Stimulated activated CD4-positive, alpha-beta T cell treated with anti-CD3 and anti-CD28 coated beads, Interleukin-15, amount 100 ng/mL, for 1 hour (primary cell): ENCODE measurements around the gene GRK5.
"Not testable (repeated sequence)": the region's sequence is repeated elsewhere in the genome, so short reads cannot be mapped to it uniquely, and the experiment has no call there.

Source experiments
- DNase-seq, 2 donors: peaks; one replicate each; pipeline ENCODE4 v3.0.0-alpha.2; 2020; ENCODE audit warnings: low read depth in 1 of 2, low spot score in 1 of 2

GRK5 gene

DNA sequence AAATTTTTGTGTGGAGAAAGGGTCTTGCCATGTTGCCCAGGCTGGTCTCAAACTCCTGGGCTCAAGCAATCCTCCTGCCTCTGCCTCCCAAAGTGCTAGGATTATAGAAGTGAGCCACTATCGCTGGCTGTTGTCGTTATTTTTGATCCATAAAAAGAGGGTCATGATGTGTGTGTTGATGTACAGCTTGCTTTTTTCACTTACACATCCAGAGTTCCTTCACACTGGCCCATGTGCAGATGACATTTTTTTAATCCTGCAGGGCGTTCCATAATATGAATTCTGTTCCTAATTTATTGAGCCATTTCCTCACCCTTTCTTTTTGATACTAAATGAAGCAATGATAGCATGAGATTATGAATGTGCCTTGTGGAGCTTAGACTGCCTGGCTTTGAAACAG, 40.8 kb downstream of the GRK5 start:
- no peak for DNase-seq

DNA sequence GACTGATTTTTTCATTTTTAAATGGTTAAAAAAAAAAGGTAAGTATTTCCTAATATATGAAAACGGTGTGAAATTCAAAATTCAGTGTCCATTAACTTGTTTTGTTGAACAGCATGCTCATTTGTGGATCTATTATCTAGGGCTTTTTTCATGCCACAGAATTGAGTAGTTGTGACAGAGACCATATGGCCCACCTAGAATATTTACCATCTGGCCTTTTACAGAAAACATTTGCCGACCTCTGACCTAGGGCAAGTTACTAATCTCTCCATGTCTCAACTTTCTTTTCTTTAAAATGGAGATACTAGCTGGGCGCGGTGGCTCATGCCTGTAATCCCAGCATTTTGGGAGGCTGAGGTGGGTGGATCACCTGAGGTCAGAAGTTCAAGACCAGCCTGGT, 41.3 kb downstream of the GRK5 start:
- no peak for DNase-seq

DNA sequence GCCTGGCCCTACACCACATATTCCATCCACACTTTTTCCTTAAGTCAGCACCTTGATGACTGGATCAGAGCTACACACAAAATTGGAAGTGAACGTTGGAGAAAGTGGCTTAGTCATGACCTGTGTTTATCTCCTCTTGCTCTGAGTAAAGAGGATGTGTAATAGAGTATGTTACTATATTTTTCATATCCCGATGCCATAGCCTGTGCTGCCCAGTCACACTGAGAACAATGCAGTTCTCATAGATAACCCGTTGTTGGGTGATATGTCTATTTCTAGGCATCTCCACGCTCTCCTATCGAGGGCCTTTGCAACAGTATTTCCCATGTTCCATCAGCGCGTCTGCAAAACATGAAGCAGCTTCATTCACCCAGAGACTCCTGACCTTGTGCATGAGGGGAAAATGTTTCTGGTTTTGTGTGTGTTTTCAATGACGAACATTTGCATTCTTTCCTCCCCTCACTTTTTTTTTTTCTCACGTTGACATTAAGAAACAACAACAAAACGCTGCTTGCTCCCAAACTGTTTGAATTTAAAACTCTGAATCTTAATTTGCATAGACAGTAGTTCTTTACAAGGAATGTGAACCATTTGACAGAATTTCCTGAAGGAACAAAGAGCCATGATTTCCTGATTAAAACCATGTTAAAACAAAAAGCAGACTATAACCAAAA, 43.4 kb downstream of the GRK5 start:
- no peak for DNase-seq

DNA sequence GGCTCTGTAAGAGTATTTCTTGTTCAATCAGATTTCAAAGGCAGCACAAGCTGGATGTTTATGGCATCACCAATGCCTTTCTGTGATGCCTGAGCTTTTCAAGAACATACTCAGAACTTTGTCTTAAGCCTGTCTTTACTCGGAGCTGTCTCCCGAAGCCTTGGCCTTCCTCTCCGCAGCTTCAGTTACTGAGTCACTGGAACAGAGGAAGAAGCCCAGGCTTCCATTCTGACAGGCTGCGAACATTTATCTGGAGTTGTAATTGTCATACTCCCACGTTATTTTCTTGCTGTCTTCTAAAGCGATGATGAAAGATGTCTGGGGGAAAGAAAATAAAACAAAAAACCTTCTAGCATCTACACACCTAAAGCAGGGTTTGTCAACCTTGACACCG, 43.9 kb downstream of the GRK5 start:
- DNase-seq, result no peak

DNA sequence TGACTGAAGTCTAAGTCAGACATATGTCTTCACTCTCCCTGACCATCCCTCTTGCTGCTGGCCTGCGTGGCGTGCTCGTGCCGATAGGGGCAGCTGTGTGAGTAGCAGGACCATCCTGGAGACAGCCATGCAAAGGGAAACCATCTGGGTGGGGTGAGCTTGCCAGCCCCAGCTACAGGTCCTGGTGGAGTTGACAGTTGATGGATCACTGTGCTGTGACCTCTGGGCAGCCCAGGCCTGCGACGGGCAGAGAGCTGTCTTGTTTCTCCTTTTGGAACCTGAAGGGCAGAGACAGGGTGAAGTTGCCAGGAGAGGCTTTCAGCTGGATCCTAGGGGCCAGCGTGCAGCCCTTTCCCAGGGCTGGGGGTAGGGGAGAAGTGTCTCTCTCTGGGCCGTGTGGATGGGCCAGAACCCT, 44.7 kb downstream of the GRK5 start:
- no peak for DNase-seq

DNA sequence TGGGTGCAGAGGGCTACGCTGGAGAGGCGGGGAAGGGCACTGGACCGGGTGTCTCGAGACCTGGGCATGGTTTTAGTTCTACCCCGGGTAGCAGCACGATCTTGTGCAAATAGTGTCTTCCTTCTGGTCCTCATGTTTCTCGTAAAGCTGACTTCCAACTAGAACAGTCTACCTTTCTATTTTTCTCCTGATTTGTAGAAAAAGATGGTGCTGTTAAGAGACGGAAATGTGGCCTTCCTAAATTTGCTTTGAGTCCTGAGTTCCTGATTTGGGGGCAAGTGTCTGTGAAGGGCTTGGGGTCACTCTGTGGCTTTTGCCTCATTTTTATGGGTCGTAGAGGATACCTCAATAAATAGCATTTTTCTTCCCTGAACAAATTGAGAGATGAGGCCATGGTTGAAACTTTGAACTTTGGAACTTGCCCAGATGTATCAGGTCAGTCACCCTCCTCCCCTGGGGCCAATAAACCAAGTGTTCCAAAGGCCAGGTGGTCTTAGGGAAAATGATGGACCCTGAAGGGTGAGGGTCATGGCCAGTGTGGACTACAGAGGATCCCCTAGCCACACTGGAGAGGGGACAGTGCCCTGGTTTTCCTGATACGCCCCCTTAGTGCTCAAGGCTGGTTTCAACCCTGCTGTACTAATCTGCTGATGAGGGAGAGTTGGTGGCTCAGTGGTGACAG, 45.2 kb downstream of the GRK5 start:
- DNase-seq, result no peak

DNA sequence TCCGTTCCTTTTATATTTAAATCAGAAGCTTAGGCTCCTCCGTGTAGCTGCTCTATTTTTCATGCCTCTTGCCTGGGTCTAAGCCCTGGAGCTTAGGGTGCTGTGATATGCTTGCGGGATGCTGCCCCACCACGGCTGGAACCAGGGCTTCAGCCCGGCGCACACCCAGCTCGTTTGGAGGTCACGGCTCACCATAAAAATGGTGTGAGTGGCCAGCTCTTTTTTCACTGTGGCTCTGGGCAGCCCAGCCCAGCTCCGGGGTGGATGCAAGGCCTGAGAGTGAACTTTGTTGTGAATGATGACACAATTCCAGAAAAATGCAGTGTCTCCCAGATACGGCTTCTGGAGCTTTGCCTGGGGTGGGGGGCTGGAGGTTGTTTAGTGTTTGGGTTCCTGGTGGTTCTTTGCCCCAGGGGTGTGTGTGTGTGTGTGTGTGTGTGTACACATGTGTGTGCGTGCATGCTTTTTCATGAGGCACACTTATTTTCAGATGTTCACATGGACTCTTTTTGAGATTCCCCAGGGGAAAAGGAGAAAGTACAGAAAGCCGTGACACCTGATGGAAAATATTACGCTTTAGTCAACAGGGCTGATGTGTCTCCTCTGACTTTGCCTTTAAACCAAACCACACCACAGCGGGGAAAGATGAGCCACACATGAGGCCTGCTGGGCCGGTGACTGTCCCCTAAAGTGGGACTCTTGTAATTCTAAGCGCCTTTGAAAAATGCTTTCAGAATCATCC, 46.2 kb downstream of the GRK5 start:
- DNase-seq, result no peak

DNA sequence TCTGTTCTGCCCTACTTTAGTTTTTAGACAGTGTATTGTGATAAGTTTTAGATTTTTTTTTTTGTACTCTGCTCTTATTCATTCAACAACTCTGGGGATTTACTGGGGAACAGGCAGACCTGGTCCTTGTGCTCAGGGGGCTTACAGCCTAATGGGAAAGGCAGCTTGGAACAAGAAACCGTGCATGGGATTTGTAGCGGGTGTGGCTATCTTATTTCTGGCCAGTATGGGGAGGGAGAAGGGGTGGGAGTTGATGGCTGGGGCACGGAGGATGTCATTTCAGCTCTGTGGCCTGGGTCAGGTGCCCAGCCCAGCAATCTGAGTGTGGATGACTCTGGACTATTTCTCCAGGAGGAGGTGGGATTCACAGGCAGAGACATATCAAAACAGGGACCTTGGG, 47.0 kb downstream of the GRK5 start:
- DNase-seq, result no peak

DNA sequence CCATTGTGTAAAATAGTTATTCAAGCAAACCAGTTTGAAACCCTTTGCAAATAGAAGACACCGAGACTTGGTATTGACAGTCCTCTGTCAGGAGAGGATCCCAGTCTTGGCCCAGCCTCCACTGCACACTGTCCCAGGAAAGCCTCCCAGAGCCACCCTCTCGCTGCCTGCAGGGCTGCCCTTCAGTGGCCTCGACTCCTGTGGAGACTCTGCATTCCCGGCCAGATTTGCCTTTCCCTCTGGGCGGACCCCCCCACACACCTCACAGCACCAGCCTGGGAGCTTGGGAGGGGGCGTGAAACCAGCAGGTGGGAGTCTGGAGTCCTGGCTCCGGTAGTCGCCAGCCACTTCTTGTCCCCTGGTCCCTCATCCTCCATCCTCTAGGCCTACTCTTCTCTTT, 48.7 kb downstream of the GRK5 start:
- DNase-seq, result no peak

DNA sequence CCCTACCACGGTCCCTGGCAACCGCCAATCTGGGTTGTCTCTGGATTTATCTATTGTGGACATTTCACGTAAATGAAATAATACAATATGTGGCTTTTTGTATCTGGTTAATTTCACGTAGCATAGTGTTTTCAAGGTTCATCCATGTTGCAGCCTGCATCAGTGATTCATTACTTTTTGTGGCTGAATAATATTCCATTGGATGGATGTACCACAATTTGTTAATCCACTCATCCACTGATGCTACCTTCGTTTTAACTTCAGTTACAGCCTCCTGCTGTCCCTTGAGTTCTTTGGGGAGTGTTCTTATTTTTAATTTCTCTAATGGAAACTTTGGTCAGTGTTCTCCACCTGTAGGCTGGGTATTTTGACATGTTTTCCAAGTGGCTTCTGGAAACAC, 49.5 kb downstream of the GRK5 start:
- DNase-seq, result no peak

DNA sequence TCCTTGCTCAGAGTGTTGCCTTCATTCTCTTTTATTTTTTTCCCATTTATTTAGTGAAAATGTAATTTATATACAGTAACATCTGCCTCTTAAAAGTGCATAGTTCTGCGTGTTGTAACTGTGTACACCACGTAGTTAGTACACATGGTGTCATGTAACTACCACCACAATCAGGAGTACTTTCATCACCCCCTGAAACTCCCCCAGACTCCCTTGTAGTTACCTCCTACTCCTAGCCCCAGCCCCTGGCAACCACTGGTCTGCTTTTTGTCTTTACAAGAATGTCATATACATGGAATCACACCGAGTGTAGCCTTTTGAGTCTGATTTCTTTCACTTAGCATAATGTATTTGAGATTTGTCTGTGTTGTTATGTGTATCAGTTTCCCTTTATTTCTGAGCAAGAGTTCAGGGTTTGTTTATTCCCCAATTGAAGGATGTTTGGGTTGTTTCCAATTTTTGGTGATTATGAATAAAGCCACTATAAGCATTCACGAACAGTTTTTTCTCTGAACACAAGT, 50.6 kb downstream of the GRK5 start:
- DNase-seq, result no peak

DNA sequence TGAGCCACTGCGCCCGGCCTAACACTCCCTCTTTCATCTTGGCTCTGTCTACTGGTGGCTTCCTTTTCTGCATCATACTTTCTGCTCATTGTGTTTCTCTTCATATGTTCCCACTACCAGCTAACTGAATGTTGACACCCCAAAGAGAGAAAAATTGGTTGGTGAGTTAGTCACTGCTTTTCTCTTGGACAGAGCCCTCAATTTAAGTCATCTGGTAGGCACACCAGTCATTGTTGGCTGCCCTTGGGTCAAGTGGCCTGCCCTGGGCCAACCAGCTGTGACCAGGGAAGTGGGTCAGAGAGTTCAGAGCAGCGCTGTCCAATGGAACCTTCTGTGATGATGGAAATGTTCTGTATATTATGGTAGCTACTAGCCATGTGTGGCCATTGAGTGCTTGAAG, 52.0 kb downstream of the GRK5 start:
- no peak for DNase-seq

DNA sequence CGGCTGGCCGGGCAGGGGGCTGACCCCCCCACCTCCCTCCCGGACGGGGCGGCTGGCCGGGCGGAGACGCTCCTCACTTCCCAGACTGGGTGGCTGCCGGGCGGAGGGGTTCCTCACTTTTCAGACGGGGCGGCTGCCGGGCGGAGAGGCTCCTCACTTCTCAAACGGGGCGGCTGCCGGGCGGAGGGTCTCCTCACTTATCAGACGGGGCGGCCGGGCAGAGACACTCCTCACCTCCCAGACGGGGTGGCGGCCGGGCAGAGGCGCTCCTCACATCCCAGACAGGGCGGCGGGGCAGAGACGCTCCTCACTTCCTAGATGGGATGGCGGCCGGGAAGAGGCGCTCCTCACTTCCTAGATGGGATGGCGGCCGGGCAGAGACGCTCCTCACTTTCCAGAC, 53.6 kb downstream of the GRK5 start:
- not testable (repeated sequence) for DNase-seq

DNA sequence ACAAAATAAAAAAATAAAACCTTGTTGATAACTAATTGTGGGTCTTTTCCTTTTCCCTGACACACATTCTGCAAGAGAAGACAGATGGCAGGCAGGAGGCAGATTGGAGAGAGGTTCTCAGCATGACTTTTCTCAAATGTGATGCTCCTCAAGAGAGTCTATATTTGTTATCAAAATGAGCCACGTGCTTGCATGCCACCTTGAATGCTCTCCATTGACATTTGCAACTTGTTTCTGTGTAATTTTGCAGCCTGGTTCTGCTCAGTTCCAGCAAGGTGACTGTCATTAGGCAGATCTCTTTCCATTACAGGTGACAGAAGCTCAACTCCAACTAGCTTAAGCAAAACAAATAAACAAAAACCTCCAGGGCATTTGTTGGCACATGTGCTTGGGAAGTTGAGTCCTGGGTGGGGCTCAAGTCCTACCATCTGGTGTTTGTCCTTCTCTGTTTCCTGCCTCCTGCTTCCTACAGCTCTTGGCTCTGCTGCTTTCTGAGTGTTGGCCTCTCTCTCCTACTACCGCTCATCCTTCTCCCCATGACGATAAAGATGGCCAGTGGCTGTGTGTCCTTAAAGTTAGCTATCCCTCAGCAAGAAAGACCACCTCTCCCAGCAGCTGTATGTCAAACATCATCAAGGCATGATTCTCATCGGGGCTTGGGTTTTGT, 56.7 kb downstream of the GRK5 start:
- DNase-seq, result no peak

DNA sequence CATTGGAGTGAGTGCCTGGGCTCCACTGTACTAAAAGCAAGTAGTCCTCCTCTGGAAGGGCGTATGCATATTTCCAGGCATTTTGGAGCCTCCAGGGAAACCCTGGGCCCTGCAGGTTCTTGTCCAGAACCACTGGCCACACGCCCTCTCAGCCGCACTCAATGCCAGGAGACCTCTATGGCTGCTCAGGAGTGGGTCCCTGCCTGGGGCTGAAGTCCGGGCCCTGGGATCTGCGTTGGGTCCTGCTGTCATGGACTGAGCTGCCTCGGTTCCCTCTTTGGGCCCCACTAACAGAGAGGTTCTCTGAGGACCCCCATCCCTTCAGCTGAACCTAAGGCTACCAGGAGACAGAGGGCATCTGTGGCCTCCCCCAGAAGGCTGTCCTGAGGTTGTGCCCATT, 58.3 kb downstream of the GRK5 start:
- no peak for DNase-seq

DNA sequence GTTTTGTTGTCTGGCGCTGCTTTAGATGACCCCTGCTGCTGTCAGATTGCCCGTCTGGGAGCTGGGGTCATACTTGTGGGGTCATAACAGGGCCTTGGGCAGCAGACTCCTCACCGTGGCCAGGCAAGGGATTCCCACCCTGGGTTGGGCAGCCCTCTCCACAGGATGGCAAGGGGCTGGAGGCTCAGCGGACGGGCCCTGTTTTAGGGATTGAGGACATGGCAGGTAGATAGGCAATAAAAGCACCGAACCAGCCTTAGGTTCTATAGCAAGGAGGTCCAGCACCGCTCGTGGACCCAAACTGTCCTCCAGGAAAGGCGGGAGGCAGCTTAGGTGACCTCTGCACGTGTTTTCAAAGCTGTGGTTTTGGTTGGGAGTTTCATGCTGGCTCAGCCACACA, 60.0 kb downstream of the GRK5 start:
- DNase-seq, result no peak

DNA sequence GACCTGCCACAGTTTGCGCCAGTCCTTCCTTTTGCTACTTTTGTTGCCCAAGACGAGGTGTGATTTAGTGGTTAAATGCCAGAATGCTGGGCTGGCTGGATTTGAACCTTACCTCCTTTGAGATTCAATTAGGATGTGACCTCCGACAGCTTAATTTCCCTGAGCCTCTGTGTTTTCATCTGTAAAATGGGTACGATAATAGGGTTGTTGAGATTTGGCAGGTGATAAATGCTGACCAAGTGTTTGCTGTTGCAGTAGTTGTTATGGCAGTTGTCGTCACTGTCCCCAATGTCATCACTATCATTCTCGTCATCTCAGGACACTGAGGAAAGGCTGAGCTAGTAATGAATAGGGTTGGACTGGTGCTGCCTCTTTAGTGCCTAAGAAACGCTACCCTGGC, 61.1 kb downstream of the GRK5 start:
- no peak for DNase-seq

DNA sequence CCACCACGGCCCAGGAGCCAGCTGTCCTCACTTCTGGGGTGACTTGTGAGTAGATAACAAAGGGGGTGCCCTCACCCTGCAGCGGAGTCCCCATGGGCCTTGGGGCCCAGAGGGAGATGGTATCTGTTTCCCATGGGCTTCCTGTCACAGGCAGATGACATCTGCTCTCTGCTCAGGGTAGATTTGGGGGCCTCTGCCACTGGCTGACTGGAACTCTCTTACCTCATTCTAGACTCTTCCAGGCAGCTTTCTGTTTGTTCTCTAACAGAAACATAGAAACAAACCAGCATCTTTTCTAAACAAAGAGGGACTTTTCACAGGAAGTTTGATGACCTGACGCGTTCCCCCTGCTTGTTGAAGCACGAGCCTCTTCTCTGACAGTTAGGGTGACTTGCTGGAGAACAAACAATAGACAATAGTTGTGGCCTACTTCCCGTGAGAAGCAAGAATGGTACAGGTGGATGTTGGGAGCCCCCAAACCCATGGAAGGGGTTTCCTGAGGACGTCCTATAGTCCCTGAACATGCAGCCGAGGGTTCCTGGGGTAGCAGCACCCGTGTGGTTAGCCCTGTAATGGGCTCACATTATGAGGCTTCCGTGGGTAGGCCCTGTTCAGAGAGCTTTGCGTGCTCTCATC, 61.6 kb downstream of the GRK5 start:
- peak; percentile 27 to 52 for DNase-seq

DNA sequence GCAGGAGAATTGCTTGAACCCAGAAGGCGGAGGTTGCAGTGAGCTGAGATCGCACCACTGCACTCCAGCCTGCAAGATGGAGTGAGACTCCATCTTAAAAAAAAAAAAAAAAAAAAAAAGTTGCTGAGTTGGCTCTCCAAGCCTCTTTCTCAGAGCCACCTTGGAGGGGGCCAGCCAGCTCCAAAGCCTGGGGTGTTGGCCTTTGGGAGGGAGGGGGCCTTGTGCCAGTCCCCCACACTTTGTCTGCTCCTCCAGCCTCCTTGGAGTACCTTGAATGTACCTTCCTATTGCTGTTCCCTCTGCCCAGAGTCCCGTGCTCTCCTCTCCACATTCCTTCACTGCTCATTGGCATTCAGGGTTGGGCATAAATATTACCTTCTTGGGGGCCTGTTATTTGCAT, 62.4 kb downstream of the GRK5 start:
- DNase-seq, result no peak

DNA sequence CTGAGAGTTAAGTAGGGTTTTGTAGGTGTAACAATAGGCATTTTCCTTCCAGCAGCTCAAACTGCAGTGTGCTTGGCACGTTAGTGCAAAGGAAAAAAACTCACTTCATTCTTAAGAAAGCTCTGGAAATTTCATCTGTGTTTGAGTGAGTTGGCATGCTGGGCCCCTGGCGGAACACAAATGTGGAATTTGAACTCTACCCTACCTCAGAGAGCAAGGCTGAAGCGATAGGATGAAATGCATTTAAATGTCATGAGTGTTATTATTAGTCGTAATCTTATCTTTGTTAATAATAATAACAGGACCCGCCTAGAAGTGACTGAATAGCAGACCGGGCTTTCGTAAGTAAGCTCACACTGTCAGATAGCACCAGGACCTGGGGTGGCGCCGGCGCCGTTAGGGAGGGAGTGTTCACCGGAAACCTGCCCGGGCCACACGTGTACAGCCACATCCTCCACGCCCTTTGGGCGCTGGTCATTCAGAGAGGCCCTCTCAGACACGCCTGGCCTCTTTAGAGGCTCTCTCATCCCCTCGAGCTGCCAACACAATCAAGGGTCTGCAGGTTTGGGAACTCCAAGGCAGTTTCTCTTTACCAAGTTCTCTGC, 63.5 kb downstream of the GRK5 start:
- peak; percentile 19 to 21 for DNase-seq

DNA sequence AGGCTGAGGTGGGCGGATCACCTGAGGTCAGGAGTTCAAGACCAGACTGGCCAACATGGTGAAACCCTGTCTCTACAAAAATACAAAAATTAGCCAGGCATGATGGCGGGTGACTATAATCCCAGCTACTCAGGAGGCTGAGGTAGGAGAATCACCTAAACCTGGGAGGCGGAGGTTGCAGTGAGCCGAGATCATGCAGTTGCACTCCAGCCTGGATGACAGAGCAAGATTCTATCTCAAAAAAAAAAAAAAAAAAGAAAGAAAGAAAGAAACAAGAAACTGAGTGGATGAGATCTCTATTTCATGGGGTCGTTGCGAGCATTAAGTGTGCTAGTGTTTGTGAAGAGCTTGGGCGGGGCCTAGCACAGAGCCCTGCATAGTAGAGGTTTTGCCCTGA, 65.0 kb downstream of the GRK5 start:
- DNase-seq, result not testable (repeated sequence)
